SK-N-SH (cell line): ENCODE measurements around the gene ELOVL4. TPM values are rescaled to one million over a fixed set of nuclear protein-coding genes. Genes with fewer than 3 reads are reported as not detected.

Experiments
- CTCF ChIA-PET: fragments of 300-600, 350-600 bp; formaldehyde crosslinking; extraction: SDS; loops from one replicate; lab custom pipeline; 2021; lab: Yijun Ruan, JAX
- POLR2A ChIA-PET: fragments of 350-600 bp; sonication (Branson Sonifier 250); formaldehyde crosslinking; extraction: SDS; loops from one replicate; lab custom pipeline; 2020; ENCODE audit warnings: antibody characterized with exemption, inconsistent platforms; lab: Yijun Ruan, JAX
- DNase-seq: peaks from one replicate; pipeline ENCODE4 v3.0.0; 2012
- H2AFZ ChIP-seq: fragments of 200-600 bp; sonication (generic); 2 replicates; pipeline ENCODE4 v1.8.1; 2016; ENCODE audit warnings: antibody characterized with exemption, mild to moderate bottlenecking, low read depth
- H3F3A ChIP-seq: fragments of 200-600 bp; sonication (generic); replicated peaks from 2 replicates; pipeline ENCODE3; 2016; ENCODE audit warnings: antibody characterized with exemption, mild to moderate bottlenecking; ENCODE audit not compliant: insufficient read depth
- H3K27ac ChIP-seq, 2 experiments: fragments of 200-500 bp in 1 of 2; fragments of 200-600 bp in 1 of 2; sonication (Bioruptor generic) in 1 of 2; sonication (generic), shearing (Covaris generic) in 1 of 2; 2 replicates each; pipeline versions ENCODE4 v1.5.1 to v1.6.1; 2014 to 2016; ENCODE audit warnings: low read depth in 2 of 2, inconsistent platforms in 1 of 2, low read length in 1 of 2, mild to moderate bottlenecking in 1 of 2, mixed read lengths in 1 of 2
- H3K27me3 ChIP-seq: fragments of 200-600 bp; sonication (generic), shearing (Covaris generic); 2 replicates; pipeline ENCODE4 v1.6.1; 2016; ENCODE audit warnings: mixed run types; ENCODE audit not compliant: insufficient read depth
- H3K36me3 ChIP-seq, 2 experiments: fragments of 200-500 bp in 1 of 2; fragments of 200-600 bp in 1 of 2; sonication (Bioruptor generic) in 1 of 2; sonication (generic) in 1 of 2; replicated peaks in 1 of 2; 2 replicates each; pipeline versions ENCODE3 to v1.5.1; 2014 to 2016; ENCODE audit warnings: low read length in 1 of 2, mild to moderate bottlenecking in 1 of 2; ENCODE audit not compliant: insufficient read depth in 2 of 2, control insufficient read depth in 1 of 2
- H3K4me1 ChIP-seq, 2 experiments: fragments of 200-500 bp in 1 of 2; fragments of 200-600 bp in 1 of 2; sonication (Bioruptor generic) in 1 of 2; sonication (generic), shearing (Covaris generic) in 1 of 2; 2 replicates each; pipeline versions ENCODE4 v1.5.1 to v1.6.1; 2014 to 2016; ENCODE audit warnings: low read depth in 1 of 2, low read length in 1 of 2, mixed run types in 1 of 2; ENCODE audit not compliant: insufficient read depth in 2 of 2, control insufficient read depth in 1 of 2
- H3K4me2 ChIP-seq: fragments of 200-600 bp; sonication (generic), shearing (Covaris generic); 2 replicates; pipeline ENCODE4 v1.6.1; 2017; ENCODE audit warnings: mixed run types
- H3K4me3 ChIP-seq, 2 experiments: fragments of 200-500 bp in 1 of 2; fragments of 200-600 bp in 1 of 2; sonication (Bioruptor generic) in 1 of 2; sonication (generic), shearing (Covaris generic) in 1 of 2; 2 replicates each; pipeline versions ENCODE4 v1.5.1 to v1.8.1; 2014 to 2016; ENCODE audit warnings: low read depth in 2 of 2, inconsistent platforms in 1 of 2, low read length in 1 of 2, mild to moderate bottlenecking in 1 of 2, mixed read lengths in 1 of 2, moderate library complexity in 1 of 2
- H3K79me2 ChIP-seq: fragments of 200-600 bp; sonication (generic); 2 replicates; pipeline ENCODE4 v1.8.1; 2017; ENCODE audit warnings: mild to moderate bottlenecking; ENCODE audit not compliant: insufficient read depth
- H3K9ac ChIP-seq: fragments of 200-600 bp; sonication (generic); 2 replicates; pipeline ENCODE4 v1.6.1; 2017; ENCODE audit warnings: mixed run types
- H3K9me2 ChIP-seq: fragments of 200-600 bp; sonication (generic); 2 replicates; pipeline ENCODE4 v1.6.1; 2017; ENCODE audit warnings: mixed run types
- H3K9me3 ChIP-seq: fragments of 200-600 bp; sonication (generic); 2 replicates; pipeline ENCODE4 v1.6.1; 2017; ENCODE audit warnings: mixed run types, mild to moderate bottlenecking, moderate library complexity
- H4K20me1 ChIP-seq: fragments of 200-600 bp; sonication (generic); 2 replicates; pipeline ENCODE4 v1.6.1; 2017; ENCODE audit warnings: mild to moderate bottlenecking, mixed run types; ENCODE audit not compliant: insufficient read depth
- CHD2 ChIP-seq: fragments of 150-350 bp; IDR thresholded peaks from 2 replicates; pipeline ENCODE4 v1.6.1; 2018; ENCODE audit warnings: low read length; ENCODE audit not compliant: partially characterized antibody
- CTCF ChIP-seq: fragments of 200-600 bp; sonication (generic); IDR thresholded peaks from 2 replicates; pipeline ENCODE4 v1.6.1; 2017; ENCODE audit warnings: antibody characterized with exemption, mild to moderate bottlenecking, moderate library complexity
- FOXM1 ChIP-seq: IDR thresholded peaks from 2 replicates; pipeline ENCODE4 v1.4.0; 2012; ENCODE audit warnings: low read depth, mild to moderate bottlenecking
- GABPA ChIP-seq: IDR thresholded peaks from 2 replicates; pipeline ENCODE4 v1.4.0; 2012; ENCODE audit warnings: low read depth, mild to moderate bottlenecking
- GATA2 ChIP-seq: sonication (generic); formaldehyde crosslinking; IDR thresholded peaks from 2 replicates; pipeline ENCODE4 v1.5.0; 2020; ENCODE audit warnings: mild to moderate bottlenecking, missing genetic modification reagents
- JUND ChIP-seq: IDR thresholded peaks from 2 replicates; pipeline ENCODE4 v1.4.0; 2012
- PBX3 ChIP-seq: IDR thresholded peaks from 2 replicates; pipeline ENCODE4; 2012
- POLR2AphosphoS5 ChIP-seq: IDR thresholded peaks from 2 replicates; pipeline ENCODE4 v1.6.1; 2012; ENCODE audit warnings: low read depth, low read length
- RCOR1 ChIP-seq: fragments of 150-350 bp; IDR thresholded peaks from 2 replicates; pipeline ENCODE4 v1.6.1; 2017; ENCODE audit warnings: antibody characterized with exemption, low read length
- RFX5 ChIP-seq: IDR thresholded peaks from 2 replicates; pipeline ENCODE4 v1.6.1; 2012; ENCODE audit warnings: mild to moderate bottlenecking, improper control_type of control experiment, low read length
- TAF1 ChIP-seq: IDR thresholded peaks from 2 replicates; pipeline ENCODE4 v1.6.1; 2012; ENCODE audit warnings: low read depth, mild to moderate bottlenecking, low read length, moderate library complexity, borderline replicate concordance
- TEAD4 ChIP-seq: IDR thresholded peaks from 2 replicates; pipeline ENCODE4 v1.4.0; 2012; ENCODE audit warnings: mild to moderate bottlenecking, borderline replicate concordance; ENCODE audit not compliant: insufficient read depth
- ZBTB33 ChIP-seq: IDR thresholded peaks from 2 replicates; pipeline ENCODE4 v1.4.0; 2012; ENCODE audit warnings: low read depth, borderline replicate concordance
- WGBS: methylation state at CpG from one replicate; pipeline ENCODE4 v1.1.6; 2017; ENCODE audit warnings: low lambda C conversion rate; 5-methylcytosine and 5-hydroxymethylcytosine counted together
- polyA plus RNA-seq, 3 experiments: library from polyadenylated mRNA; depleted of rRNA; stranded (reverse); fragments of >200 nt; gene quantifications; 2 replicates each; pipeline ENCODE4 v1.2.3, GENCODE V29; 2012

The ELOVL4 gene
- polyA plus RNA-seq, 1 of the 3 experiments (the other 2 are of a cell fraction): 1.9 TPM

DNA sequence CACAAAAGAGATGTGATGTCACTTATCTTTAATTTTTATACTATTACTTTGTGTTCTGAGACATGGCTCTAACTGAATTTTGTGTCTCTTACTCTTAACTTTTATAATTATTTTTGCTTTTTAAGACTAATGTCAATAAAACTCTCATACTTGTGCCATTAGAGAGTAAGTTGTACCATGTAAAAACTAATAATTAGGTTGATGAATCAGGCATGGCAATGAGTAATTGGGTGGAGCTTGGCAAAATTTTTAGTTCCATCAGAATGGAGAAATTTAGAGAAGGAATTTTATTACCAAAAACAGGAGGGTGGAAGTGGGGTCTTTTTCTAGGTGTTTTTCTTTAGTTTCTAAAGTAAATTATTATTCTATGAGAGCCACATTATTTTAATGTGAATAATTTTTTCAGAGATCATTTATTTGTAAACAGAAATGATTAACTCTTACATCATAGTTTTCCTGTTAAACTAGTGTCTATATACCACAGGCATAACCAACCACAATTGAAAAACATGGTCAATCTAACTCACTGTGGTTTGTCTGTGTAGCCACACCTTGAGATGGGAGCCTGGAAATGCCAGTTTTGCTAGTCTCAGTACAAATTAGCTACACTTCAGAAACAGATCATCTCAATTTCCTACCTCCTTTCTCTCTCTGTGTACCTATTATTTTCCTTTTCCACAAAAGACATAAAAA lies 51.8 kb downstream of the ELOVL4 start (continued):
- TF ChIP-seq POLR2AphosphoS5 (no peak), GATA2 (CRISPR knock-in tag) (no peak)

GRCh38 chr6:79894939-79895338 lies 52.4 kb downstream of the ELOVL4 start:
- no peak for DNase-seq
- no peak overlapping the region for H3K4me2 ChIP-seq
- H3K4me3 ChIP-seq: no peak overlapping the region
- H3K79me2 ChIP-seq: no peaks in the 10 kb centered on the region
- H3K9ac ChIP-seq: no peak overlapping the region
- no peaks in the 10 kb centered on the region for H3K27me3 ChIP-seq
- H3F3A ChIP-seq: no peaks in the 10 kb centered on the region
- H3K4me1 ChIP-seq: 0 out of 4 replicates have a peak, but pooled peaks cover 0 to 5% of the 10 kb centered on the region in 2 experiments
- ChIA-PET CTCF (no interaction called here), POLR2A (no interaction called here)
- no peaks in the 10 kb centered on the region for H3K9me3 ChIP-seq
- no peak overlapping the region for H3K27ac ChIP-seq
- H4K20me1 ChIP-seq: no peaks in the 10 kb centered on the region
- H3K36me3 ChIP-seq: no peaks in the 10 kb centered on the region
- 23% methylated on average over 1 of the region's 1 CpG for WGBS
- TF ChIP-seq CTCF (no peak), TAF1 (no peak), FOXM1 (no peak), RFX5 (no peak), ZBTB33 (no peak), TEAD4 (no peak), RCOR1 (no peak), JUND (no peak), PBX3 (no peak), CHD2 (no peak), GABPA (no peak), GATA2 (CRISPR knock-in tag) (no peak)
- no peaks in the 10 kb centered on the region for H3K9me2 ChIP-seq
- H2AFZ ChIP-seq: no peak overlapping the region
